GM21360 (cell line): Measurements from ENCODE around the gene SLC7A4.
A peak's percentile ranks its signal among the peaks of the same experiment; 100 is the strongest.
"Not testable (repeated sequence)": the region's sequence is repeated elsewhere in the genome, so short reads cannot be mapped to it uniquely, and the experiment has no call there.

Experiments used
- ATAC-seq: cut with Tn5 transposase; IDR thresholded peaks from one replicate; pipeline ENCODE4 v1.9.1; 2021; ENCODE audit warnings: mild to moderate bottlenecking, moderate library complexity; ENCODE audit not compliant: unreplicated experiment

The SLC7A4 gene

DNA sequence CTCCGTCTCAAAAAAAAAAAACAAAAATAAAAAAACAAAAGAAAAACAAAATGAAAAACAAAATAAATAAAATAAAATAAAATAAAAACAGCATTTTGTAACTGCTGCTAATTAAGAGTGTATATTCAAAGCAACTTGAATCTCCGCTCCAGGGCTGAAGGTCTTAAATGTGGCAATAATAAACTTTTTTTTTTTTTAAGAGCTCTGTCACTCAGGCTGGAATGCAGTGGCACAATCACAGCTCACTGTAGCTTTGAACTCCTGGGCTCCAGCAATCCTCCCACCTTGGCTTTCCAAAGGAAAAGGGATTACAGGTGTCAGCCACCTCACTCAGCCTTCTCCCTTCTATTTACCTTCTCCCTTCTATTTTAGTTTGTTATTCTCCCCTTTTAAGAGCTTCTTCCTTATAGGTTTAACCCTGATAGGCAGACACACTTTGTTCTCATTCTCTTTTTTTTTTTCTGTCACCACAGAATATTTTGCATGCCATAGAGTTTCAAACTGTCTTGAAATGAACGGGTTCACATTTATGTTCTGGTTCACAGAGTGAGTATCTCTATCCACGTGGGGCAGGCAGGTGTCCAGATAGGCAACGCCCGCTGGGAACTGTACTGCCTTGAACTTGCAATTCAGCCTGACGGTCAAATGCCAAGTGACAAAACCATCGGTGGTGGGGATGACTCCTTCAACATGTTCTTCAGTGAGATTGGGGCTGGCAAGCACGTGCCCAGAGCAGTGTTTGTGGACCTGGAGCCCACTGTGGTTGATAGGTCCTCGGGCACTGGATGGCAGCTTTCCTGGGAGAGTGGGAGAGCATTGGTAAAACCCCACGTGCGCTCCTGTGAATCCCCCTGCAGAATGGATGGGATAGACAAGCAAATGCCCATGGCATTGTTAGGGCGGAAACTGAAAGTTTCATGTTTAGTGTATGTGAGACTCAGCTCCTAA, 32.8 kb upstream of the SLC7A4 start:
- no peak for ATAC-seq

DNA sequence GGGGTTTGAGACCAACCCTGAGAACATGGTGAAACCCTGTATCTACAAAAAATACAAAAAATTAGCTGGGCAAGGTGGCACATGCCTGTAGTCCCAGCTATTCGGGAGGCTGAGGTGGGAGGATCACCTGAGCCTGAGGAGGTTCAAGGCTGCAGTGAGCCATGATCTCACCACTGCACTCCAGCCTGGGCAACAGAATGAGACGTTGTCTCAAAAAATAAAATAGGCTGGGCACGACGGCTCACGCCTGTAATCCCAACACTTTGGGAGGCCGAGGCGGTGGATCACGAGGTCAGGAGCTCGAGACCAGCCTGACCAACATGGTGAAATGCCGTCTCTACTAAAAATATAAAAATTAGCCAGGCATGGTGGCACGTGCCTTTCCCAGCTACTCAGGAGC, 32.1 kb upstream of the SLC7A4 start:
- ATAC-seq, result not testable (repeated sequence)

GRCh38 chr22:21061660-21062321, 29.4 kb upstream of the SLC7A4 start:
- not testable (repeated sequence) for ATAC-seq

DNA sequence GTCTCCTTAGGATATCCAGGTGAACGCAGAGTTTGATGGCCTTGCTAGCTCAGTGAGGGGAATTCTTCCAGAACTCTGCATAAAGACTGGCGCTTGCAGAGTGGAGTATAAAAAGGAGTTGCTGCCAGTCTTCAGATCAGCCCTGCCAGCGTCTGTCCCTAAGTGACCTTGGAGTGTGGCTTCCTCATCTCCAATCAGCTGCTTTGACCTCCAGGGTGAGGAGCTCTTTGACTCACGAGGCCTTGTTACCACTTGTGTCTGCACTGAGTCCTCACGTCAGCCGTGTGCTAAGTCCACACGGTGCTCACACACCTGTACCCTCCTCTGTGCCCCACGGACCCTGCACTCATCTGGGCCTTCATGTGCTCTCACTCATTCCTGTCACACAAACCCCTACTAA, 28.0 kb upstream of the SLC7A4 start:
- not testable (repeated sequence) for ATAC-seq

DNA sequence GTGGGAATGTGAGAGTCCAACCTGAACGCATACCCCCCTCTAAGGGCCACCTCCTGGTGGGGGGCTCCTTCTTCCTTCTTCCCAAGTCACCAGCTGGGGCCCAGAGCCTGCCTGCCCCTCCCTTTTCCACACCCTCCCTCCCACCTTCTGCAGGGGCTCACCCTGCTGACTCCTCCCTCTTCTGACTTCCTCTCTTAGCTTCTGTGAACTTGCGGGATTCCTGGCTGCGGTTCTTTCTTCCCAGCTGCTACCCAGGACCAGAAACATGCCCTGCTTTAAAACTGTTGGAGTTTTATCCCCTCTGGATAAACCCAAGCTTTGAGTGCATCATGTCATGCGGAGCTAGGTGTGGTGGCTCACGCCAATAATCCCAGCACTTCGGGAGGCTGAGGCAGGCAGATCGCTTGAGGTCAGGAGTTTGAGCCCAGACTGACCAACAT, 23.5 kb upstream of the SLC7A4 start:
- ATAC-seq, result no peak

DNA sequence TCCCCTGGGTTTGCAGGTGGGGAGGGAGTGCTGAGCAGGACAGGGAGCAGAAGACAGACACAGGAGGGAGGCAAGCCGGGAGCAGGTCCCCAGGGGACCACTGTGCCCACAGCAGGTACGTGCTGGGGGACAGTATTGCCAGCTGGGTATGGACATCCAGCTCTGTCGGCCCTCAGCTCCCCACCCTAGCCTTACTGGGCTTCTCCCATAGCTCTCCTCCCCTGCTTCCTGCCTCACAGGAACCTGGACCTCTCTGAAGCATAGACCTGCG, 23.1 kb upstream of the SLC7A4 start:
- ATAC-seq, result no peak

DNA sequence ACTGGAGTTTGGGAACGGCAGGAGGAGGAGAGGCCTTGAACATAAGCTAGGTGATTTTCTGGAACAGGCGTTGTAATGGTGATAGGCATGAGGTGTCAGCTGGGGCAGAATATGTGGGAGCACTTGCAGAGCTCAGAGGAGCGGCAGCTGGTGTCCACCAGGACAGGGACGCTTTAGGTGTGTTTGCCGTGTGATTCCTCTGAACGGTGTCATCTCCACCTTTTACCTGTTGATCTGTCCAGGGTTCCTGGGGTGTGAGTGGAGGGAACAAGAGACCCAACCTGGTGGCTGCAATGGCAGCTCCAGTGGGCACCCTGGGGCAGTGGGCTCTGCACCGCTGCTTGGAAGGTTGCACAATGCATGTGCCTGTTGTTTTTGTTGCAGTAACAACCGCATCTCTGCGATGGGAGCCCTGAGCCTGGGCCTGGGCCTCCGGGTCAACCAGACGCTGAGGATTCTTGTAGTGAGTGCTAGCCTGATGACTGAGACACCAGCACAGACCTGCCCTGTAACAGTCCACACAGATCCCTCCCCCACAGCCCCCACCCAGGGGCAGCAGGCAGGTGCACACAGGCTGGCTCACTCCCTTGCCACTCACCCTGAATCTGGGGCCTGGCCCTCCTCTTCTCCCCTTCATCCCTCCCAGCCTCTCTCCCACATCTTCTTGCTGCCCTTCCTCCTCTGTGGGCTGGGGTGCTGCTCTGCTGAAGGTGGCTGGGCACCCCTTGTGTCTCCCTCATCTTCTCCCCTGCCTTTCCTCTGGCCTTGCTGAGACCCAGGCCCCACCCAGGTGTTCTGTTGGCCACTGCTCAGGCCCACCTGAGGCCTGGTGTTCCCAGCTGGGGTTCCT, 22.6 kb upstream of the SLC7A4 start:
- ATAC-seq, result no peak

DNA sequence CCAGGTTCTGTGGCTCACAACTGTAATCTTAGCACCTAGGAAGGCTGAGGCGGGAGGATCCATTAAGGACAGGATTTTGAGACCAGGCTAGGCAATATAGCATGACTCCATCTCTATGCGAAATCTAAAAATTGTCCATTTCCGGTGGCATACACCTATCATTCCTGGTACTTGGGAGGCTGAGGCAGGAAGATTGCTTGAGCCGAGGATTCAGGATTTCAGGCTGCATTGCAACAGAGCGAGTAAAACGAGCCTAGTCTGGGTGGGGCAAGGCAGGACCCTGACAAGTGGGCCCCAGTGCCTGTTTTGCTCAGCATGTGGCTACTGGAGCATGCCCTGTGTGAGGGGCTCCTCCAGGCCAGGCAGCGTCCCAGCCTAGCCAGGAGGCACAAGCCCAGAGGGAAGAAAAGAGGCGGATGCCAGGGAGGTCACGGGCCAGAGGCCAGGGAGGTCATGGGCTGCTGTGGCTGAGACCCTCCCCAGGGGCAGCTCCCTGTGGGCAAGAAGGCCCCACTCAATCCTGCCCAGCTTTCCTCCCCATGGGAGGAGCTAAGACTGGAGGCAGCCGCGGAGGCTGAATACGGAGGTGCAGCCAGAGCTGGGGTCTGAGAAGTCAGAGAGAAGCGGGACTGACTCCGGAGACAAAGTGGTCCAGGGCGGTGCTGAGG, 21.8 kb upstream of the SLC7A4 start:
- ATAC-seq, result no peak

- ATAC-seq, result no peak
These were observed 20.5 kb upstream of the SLC7A4 start for GRCh38 chr22:21052715-21053459.

DNA sequence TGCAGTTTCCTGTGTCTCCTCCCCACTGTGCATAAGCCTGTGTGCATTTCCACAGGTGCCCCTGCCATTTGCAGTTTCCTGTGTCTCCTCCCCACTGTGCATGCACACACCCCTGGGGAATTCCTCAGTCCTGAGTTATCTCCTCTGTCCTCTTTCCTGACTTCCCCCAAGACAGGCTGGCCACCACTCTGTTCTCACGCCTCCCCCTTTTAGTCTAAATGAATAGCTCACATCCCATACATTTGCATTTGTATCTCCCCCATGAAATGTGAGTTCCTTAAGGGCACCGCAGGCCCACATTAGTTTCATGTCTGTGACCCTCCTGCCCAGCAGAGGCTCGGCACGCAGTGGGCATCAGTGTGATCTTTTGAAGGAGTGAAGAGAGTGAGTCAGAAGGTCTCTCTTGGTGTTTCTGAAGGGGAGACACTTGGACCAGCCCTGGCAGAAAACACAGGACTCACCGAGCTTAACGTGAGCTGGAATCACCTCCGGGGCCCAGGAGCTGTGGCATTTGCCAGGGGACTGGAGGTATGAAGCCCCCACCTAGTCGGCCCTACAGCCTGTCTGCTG, 19.6 kb upstream of the SLC7A4 start:
- no peak for ATAC-seq

DNA sequence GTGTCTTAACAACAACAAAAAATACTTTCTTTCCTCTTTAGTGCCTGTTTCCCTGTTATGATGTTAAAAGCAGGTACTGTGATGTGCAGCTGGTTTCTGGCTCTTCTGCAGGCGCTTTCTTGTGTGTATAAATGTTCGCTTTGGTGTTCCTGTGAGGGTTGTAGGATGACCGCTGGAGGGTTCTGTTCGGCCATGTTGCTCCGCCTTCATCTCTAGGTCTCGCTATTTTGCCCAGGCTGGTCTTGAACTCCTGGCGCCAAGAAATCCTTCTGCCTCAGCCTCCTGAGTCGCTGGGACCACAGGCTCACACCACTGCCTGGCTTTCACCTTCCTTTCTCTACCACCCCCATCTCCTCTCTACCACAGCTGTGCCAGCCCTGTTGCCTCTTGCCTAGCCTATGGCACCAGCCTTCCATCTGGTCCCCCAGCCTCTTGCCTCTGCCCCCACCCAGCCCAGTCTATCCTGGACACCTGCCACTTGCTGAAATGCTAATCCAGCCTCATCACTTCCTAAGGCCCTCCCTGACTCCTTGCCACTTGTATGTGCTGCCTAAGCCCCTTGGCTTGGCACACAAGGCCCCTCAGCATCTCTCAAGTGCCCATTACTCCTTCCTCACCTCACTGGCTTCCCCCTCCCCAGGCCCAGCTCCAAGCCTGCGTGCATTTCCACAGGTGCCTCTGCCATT, 18.9 kb upstream of the SLC7A4 start:
- no peak for ATAC-seq

- ATAC-seq, result not testable (repeated sequence)
These were observed 16.6 kb upstream of the SLC7A4 start for GRCh38 chr22:21048965-21049364.

DNA sequence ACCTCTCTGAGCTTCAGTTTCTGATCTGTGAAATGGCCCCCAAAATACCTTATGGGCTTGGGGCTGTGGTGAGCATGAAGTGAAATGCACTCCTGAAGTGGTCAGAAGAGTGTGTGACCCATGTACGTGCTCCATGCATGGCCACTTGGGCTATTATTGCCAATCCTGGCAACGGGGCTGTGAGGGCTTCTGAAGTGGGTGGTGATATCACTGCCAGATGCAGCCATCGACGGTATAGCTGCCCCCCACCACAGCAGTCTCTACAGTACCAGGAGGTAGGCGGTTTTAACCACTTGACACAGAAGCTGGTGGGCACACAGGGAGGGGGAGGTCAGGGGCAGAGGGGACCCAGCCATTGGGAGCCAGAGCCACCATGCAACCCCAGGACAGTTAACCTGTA, 16.1 kb upstream of the SLC7A4 start:
- ATAC-seq, result not testable (repeated sequence)

DNA sequence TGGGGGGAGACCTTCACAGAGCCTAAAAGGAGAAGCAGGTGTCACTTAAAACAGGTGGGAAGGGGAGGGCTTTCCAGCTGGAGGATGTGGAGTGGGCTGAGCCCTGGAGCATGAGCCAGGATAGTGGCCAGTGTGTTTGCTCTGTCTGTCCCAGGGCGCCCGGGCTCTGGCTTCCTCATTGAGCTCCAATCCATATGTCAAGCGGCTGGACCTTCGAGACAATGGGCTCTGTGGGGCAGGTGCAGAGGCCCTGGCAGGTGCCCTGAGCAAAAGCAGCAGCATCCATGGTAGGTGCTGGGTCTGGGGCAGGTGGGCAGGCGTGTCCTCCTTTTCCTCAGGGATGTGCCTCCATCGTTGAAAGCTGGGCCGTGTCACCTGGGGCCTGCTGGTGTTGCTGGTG, 15.4 kb upstream of the SLC7A4 start:
- no peak for ATAC-seq

- no peak for ATAC-seq
These were observed 14.8 kb upstream of the SLC7A4 start for GRCh38 chr22:21047035-21047661.

DNA sequence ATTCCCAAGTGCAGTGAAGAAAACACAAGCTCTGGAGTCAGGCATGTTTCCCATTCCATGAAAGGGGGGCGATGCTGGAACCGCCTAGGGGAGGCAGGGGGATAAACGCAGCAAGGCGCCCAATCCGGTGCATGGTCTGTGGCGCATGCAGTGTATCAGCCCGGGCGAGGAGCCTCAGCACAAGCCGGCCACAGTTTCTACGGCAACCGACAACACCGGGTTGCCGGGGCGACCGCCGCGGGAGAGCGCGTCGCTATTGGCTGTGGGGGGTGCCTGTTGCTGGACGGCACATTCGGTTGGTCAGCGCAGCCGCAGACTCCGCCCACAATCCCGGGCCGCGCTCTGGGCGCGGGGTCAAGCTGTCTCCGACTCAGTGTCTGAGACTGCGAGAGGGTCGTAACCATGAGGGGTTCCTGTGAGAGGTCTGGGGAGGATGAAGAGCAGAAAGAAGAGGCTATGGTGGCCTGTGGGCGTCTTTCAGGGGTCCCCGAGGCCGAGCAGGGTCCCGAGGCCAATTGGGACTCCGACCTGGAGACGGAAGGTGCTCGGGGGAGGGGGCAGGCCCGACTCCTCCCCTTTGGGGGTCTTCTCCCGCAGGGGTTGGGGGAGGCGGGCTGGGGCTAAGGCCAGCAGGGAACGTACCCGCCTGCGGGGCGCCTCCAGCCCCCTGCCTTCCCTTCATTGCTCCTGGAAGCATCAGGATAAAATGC, 13.4 kb upstream of the SLC7A4 start, which contains the start of gene LRRC74B:
LRRC74B (plus strand) TSS at position 362 of the 710 bp plus-strand sequence; CDS start at position 403, 41 bp downstream.
- peak; percentile 70 for ATAC-seq

GRCh38 chr22:21044931-21045584, 12.7 kb upstream of the SLC7A4 start:
- ATAC-seq, result no peak
